LNCAP (cell line): Measurements from ENCODE around the gene C11orf21.

Source experiments
- CTCF ChIP-seq: fragments of 450-650 bp; IDR thresholded peaks from 2 replicates; pipeline ENCODE4 v1.5.1; 2017; ENCODE audit warnings: mild to moderate bottlenecking

Gene C11orf21

GRCh38 chr11:2303627-2304505 is 2.1 kb upstream of the C11orf21 start:
- TF ChIP-seq CTCF: no peak

GRCh38 chr11:2302896-2303626 is 1.3 kb upstream of the C11orf21 start:
- TF ChIP-seq CTCF: no peak

DNA sequence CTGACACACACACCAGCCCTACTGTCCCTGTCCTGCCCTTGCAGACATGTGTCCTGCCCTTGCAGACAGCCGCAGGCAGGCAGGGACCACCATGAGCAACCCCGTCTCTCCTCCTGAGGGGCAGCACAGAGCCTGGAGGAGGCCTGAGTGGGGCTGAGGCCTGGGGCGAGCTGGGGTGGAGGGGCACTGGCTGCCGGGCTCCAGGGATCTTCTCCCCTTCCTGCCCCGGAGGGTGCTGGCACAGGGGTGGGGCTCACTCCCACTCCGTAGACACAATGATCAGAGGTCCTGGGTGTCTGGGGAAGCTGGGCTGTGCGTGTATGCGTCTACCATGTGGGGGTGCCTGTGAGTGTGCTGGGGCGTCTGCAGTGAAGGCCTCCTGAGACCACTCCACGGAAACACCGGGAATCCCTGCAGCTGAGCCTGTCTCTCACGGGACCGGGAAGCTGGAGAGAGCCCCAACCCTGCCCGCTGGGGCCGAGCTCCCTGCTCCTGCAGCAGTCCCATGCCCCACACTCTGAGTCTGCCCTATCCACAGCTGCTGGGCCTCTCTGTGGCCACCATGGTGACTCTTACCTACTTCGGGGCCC is 683 bp upstream of the C11orf21 start:
- TF ChIP-seq CTCF: no peak

DNA sequence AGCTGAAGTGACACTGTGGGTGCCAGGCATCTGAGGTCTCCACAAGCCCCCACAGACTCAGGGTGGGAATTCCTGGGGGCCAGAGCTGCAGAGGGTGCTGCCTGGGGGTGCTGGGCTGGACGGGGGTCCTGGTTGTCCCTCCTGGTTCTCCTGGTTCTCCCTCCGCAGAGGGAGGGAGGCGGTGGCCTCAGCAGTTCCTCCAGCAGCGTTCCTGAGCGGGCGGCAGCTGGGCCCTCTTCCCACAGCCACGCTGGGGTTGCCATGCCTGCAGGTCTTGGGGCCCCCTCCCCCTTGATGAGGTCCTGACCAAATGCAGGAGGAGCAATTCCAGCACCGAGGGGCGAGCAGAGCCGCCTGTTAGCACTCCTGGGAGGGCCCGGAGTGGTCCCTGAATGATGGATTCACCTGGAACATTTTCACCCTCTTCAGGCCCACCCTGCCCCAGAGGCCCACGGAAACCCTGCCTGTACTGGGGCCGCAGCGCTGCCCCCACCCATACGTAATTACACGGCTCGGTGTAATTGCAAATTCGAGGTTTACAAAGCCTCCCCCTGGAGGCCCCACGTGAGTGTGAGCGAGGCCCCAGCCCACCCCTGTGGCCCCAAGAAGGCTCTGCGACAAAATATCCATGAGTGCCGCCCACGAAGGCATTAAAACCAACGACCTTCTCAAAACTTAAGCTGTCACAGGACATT is 635 bp downstream of the C11orf21 start:
- no peak for TF ChIP-seq CTCF

GRCh38 chr11:2300290-2300935 is 1.3 kb downstream of the C11orf21 start:
- TF ChIP-seq CTCF: no peak

GRCh38 chr11:2299773-2300172 is 1.9 kb downstream of the C11orf21 start:
- no peak for TF ChIP-seq CTCF
